H1 (cell line): ENCODE measurements around the gene CPT2. TPM values are rescaled to one million over a fixed set of nuclear protein-coding genes. Genes with fewer than 3 reads are reported as not detected.

Experiments used
- CBX5 ChIP-seq: fragments of 300-800, 300-1000 bp; sonication (generic); IDR thresholded peaks from 2 replicates; pipeline ENCODE4 v1.7.1; 2016; ENCODE audit warnings: antibody characterized with exemption, low read length, low read depth
- CHD2 ChIP-seq: IDR thresholded peaks from 2 replicates; pipeline ENCODE4 v1.6.1; 2012; ENCODE audit warnings: low read length, improper control_type of control experiment
- SIN3A ChIP-seq, 2 experiments: IDR thresholded peaks in 1 of 2; conservative IDR thresholded peaks in 1 of 2; 2 replicates each; pipeline ENCODE4 v1.6.1; 2011 to 2012; ENCODE audit warnings: low read length in 2 of 2, improper control_type of control experiment in 1 of 2, low read depth in 1 of 2, mild to moderate bottlenecking in 1 of 2
- polyA plus RNA-seq, 7 experiments: library from polyadenylated mRNA; depleted of rRNA in 3 of 7; stranded (reverse) in 5 of 7; unstranded in 2 of 7; fragments of >200 nt in 5 of 7; fragments of 200-250 nt in 2 of 7; gene quantifications; 1 replicate in 5 of 7; 2 replicates in 1 of 7; 4 replicates in 1 of 7; pipeline versions ENCODE4 v1.2.1 to v1.2.3, GENCODE V29; 2011 to 2013; ENCODE audit warnings: missing spikeins in 2 of 7, mixed read lengths in 2 of 7
- total RNA-seq: library from RNA; stranded (reverse); fragmentation: NEBNext Ultra II Directional; extraction: Animal tissue kit (Norgen Biotek cat#: 25700); gene quantifications from 2 replicates; pipeline ENCODE4 v1.2.1, GENCODE V29; 2021
- TF ChIP-seq, protein P1 (sequence below): IDR thresholded peaks from 2 replicates; pipeline ENCODE4 v1.6.1; 2012; ENCODE audit warnings: low read length, inconsistent platforms
- TF ChIP-seq, protein P2 (sequence below), 3 experiments: IDR thresholded peaks; 1 replicate in 2 of 3; 2 replicates in 1 of 3; pipeline versions ENCODE4 v1.5.1 to v1.6.1; 2011; ENCODE audit warnings: low read length in 3 of 3, mild to moderate bottlenecking in 3 of 3, inconsistent platforms in 2 of 3, low read depth in 1 of 3, moderate library complexity in 1 of 3; ENCODE audit not compliant: insufficient read depth in 1 of 3; ENCODE audit errors: control extremely low read depth in 1 of 3

CPT2 gene
- total and polyA plus RNA-seq, 2 of the 8 experiments (the other 6 are each of a cell fraction or from before 2014, with no cell fraction given): 23.9 to 25.5 TPM

DNA sequence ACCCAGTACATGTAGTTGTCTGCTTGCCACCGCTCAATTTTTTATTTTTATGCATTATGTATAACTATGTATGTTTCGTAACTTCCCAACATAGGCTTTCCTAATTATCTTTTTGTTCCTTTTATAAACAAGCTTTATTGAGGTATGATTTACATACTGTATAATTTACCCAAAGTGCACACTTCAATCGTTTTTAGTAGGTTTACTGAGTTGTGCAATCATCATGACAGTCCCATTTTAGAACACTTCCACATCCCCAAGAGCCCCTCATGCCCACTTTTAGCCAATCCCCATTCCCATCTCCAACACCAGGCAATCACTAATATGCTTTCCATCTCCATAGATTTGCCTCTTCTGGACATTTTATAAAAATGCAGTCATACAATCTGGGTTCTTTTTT lies 39.8 kb upstream of the CPT2 start (continued):
- TF ChIP-seq, protein P1, sequence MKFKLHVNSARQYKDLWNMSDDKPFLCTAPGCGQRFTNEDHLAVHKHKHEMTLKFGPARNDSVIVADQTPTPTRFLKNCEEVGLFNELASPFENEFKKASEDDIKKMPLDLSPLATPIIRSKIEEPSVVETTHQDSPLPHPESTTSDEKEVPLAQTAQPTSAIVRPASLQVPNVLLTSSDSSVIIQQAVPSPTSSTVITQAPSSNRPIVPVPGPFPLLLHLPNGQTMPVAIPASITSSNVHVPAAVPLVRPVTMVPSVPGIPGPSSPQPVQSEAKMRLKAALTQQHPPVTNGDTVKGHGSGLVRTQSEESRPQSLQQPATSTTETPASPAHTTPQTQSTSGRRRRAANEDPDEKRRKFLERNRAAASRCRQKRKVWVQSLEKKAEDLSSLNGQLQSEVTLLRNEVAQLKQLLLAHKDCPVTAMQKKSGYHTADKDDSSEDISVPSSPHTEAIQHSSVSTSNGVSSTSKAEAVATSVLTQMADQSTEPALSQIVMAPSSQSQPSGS: no peak
- TF ChIP-seq SIN3A (conservative IDR thresholded peaks at IDR 0.05 in 1 of 2, IDR thresholded peaks at IDR 0.05 in 1 of 2; ENCODE audit: low read depth in 1 of 2, low read length in 2 of 2): no peak
- TF ChIP-seq CHD2: no peak
- TF ChIP-seq, protein P2, sequence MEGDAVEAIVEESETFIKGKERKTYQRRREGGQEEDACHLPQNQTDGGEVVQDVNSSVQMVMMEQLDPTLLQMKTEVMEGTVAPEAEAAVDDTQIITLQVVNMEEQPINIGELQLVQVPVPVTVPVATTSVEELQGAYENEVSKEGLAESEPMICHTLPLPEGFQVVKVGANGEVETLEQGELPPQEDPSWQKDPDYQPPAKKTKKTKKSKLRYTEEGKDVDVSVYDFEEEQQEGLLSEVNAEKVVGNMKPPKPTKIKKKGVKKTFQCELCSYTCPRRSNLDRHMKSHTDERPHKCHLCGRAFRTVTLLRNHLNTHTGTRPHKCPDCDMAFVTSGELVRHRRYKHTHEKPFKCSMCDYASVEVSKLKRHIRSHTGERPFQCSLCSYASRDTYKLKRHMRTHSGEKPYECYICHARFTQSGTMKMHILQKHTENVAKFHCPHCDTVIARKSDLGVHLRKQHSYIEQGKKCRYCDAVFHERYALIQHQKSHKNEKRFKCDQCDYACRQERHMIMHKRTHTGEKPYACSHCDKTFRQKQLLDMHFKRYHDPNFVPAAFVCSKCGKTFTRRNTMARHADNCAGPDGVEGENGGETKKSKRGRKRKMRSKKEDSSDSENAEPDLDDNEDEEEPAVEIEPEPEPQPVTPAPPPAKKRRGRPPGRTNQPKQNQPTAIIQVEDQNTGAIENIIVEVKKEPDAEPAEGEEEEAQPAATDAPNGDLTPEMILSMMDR (IDR thresholded peaks at IDR 0.05; ENCODE audit: control extremely low read depth in 1 of 3, insufficient read depth in 1 of 3, low read depth in 1 of 3, low read length in 3 of 3): no peak
- TF ChIP-seq CBX5: no peak
- TF ChIP-seq, all 59 proteins: peak for 0
